ENCODE measurements around the gene RRP1.
"Not testable (repeated sequence)": the region's sequence is repeated elsewhere in the genome, so short reads cannot be mapped to it uniquely, and the experiment has no call there.

DNA sequence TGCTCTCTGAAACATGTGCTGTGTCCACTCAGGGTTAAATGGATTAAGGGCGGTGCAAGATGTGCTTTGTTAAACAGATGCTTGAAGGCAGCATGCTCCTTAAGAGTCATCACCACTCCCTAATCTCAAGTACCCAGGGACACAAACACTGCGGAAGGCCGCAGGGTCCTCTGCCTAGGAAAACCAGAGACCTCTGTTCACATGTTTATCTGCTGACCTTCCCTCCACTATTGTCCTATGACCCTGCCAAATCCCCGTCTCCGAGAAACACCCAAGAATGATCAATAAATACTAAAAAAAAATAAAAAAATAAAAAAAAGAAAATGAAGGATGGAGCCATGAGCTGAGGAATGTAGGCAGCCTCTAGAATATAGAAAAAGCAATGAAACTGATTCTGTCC lies 33.4 kb downstream of the RRP1 start:
- TF ChIP-seq CTCF (conservative IDR thresholded peaks at IDR 0.05; ENCODE audit: low read length); EZH2phosphoT487 (IDR thresholded peaks at IDR 0.05; ENCODE audit: borderline replicate concordance, low read depth, low read length): not testable (repeated sequence)

All from OCI-LY7 (cell line).